Left lobe of liver (tissue), 2 donors: ENCODE results near the gene TMIGD3. TPM values are rescaled to one million over a fixed set of nuclear protein-coding genes. Genes with fewer than 3 reads are reported as not detected.

ENCODE experiments used
- ATAC-seq: fragments of 200-7000 bp; cut with Tn5 transposase; one replicate; pipeline ENCODE4 v1.9.1; 2020; ENCODE audit warnings: mild to moderate bottlenecking, moderate library complexity
- DNase-seq: peaks from one replicate; pipeline ENCODE4 v3.0.0-alpha.2; 2020; ENCODE audit warnings: low spot score
- total RNA-seq: library from RNA; stranded (reverse); gene quantifications from one replicate; pipeline ENCODE4 v1.2.1, GENCODE V29; 2021
- donor health status: DM: no; HTN: no; CAD: no; lungs with moderate emphysema.
- donor health status: DM: no; HTN: yes; CAD: no.

TMIGD3 gene
- total RNA-seq, 1 donor from 2014 or later = 7.8 TPM

DNA sequence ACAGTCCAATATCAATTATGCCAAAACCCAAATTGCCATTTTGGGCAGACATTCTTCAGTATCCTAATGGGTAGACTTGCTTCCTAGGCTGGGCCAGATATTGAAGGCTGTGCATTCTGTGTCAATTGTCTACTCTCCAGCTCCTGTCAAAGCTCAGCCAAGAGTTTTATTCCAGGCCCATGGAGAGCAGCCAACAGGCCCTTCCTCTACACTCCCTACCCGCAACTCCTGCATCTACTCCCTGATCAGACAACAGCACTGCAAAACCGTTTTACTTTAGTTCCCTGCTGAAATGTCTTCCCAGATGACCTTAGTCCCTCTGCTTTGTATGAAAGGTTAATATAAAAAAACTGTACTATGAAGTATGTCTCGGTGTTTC lies 6.6 kb upstream of the TMIGD3 start:
- no peak for DNase-seq
- ATAC-seq = peak; percentile 34

DNA sequence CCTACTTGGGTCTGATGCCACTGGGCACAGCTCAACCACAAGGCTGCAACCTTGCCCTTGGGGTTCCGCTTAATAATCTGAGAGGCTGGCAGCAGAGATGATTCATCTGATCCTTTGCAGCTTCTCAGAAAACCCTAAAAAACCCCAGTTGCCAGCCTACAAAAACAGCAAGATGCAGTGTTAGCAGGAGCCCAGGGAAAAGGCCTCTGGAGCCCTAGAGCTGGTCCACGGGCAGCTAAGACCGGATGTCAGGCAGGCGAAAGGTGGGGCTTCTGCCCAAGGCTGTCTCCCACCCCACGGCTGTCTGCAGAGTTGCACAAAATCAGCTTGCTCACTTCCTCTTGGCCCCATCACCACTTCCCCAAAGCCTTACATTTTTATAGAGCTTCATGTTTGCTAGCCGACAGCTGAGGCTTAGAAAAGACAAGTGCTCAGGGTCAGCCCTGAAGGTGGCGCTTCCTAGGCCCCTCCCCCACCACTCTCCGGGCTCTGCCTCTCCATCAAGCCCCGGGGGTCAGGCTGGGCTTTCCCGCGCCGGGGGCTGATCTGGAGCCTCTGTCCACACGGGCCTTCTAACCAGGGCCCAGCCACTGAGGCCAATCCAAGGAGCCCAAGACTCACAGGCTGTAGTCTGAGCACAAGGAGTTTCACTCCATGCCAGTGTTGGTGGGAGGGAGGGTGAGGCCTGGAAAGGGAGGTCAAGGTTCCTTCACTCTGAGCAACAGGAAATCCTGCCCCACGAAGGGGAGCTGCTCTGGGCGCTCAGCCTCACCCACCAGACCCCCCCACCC lies 4.2 kb upstream of the TMIGD3 start:
- ATAC-seq (peak; percentile 15), DNase-seq (no peak)

DNA sequence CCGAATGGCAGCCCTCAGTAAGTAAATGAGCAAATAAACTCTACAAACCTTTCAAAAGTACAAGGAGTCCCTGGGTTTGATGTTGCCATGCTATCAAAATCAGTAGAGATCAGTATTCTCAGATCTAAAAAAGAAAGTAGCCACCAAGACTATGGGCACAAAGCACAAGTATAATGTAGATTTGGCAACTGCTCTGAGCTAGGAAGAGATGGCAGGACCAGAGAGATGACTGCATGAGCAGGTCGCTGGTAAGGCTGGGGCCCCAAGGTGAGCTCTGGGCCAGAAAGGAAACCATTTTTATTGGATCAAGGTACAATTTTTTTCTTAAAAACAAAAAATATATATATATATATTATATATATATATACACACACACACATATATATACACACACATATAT lies 3.1 kb upstream of the TMIGD3 start:
- no peak for ATAC-seq

DNA sequence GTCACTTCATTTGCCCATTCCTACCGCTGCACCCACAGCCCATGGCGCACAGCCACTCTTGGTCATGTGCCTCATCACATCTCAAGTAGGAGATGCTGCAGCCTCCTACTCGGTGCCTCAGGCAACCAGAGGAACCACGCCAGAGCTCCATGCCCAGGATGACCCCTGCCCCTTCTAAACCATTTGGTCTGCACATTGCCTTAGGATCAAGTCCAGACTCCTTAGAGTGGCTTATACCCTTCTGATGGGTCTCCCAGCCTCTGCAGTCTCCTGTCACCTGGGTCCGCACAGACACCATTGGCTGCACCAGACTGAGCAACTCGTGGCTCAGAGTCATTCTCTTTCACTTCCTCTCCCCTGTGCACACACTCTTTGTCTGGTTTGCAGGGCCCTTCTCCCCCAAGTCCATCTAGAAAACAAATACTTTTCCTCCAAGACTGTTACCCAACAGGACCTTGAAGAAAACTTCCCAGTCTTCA lies 2.2 kb upstream of the TMIGD3 start:
- no peak for ATAC-seq
- DNase-seq = no peak

More for the DNA sequence above, 3.1 kb upstream of the TMIGD3 start:
- no peak for DNase-seq

DNA sequence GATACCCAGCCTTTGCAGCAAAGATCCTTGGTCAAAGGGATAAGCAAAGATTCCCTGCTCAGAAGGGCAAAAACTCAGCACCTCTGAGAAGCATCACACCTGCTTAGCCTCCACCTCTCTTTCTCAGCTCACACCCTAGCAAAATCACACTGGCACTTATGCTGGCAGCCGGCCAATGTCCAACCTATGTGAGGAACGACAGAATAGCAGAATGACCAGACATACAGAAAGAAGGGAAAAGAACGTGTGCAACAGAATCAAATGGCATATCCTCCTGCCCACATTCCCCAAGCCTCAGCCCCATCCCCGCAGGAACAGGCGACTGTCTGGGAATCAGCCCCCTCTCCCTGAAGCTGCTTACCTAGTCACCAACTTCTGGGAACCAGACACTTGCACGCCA lies 664 bp upstream of the TMIGD3 start:
- no peak for DNase-seq
- no peak for ATAC-seq

DNA sequence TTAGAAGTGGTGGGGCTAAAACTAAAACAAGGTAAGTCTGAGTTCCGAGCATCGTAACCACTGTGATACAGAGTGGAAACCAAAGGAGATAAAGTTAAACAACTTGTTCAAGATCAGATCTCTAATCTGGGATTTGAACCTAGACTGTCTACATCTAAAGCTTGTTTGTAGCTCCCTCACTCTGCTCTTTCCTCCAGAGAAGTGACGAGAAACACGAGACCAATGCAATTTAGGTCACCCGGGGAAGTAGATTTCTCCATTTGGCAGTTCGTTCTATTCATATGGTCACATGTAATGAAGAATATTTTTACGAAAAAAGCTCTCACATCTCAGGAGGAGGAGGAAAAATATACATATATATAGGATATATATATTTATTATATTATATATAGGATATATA lies 1.8 kb downstream of the TMIGD3 start:
- DNase-seq (no peak), ATAC-seq (no peak)

DNA sequence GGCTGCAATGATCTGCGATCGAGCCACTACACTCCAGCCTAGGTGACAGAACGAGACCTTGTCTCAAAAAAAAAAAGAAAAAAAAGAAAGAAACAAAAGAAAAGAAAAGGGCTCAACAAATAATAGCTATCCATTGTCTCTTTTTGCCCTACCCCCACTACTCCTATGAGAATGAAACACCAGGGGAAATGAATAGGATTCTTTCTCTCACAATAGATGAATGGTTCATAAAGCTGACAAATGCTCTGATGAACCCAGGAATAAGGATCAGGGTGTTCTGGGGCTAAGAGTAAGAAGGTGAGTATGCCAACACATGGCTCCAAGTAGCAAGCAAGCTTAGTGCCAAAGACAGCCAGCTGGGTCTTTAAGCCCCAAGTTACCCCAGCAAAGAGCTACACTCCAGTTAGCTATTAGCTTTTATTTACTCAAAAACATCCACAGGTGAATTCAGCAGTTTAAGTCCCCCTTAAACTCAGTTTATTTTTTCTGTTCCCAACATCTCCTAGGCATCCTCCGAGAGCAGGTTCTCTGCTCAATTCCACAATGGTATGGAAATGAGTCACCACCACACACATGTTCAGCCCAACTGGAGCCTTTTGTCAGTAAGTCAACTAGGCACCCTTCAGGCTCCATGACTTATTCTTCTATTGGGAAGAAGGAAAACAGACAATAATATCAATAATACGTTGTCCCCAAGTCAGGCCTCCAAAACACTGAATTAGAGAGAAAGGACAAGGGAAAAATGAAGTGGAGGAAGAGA lies 4.2 kb downstream of the TMIGD3 start:
- no peak for DNase-seq
- no peak for ATAC-seq

DNA sequence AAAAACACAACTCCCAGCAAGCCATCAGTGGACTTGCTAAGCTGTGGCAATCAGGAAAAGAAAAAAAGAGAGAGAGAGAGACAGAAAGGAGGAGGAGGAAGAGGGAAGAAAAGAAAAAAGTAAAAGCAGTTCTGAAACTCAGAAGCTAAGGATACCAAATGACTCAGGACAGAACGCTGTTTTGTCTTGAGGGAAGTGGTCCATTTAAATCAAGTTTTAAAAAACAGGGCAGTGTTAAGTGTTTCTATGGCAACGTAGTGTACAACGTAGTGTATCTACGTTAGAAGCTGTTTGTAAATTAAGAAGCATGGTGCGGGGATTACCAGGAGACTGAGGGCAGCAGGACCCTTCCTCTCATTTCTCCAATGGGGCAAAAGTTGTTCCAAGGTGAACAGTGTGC lies 5.8 kb downstream of the TMIGD3 start:
- ATAC-seq (no peak), DNase-seq (no peak)

DNA sequence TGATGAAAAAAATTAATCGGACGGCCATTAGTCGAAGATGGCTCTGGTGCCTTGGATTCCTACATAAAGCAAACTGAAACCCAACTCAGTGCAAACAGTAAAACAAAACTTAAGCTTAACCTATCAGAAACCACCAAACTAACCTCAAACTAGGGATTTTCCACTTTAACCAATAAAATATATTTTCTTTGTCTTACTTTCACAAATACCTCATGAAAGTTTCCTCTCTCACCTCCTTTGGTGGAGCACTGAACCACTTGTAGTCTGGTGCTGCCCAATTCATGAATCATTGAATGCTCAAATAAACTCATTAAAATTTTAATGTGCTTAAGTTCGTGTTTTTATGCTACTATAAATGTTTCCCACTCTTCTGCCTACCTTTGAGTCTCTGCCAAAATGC lies 7.0 kb downstream of the TMIGD3 start:
- DNase-seq (no peak), ATAC-seq (no peak)

DNA sequence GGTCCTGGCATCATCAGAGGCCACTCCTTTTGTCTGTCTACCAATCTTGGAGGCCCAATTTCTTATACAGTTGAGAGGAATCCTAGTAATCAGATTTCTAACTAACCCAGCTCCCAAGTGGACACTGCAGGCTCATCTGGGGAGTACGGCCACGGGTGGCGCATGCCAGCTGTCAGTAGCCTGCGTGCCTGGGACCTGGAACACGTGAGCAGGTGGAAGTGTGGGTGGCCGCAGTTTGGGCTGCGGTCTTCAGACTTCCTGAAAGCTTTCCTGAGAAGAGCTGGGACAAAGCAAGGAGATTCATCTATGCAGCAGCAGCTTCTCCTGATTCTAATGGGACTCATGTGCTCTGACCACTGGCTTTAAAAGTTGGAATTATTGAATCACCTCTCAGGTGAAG lies 12.4 kb downstream of the TMIGD3 start:
- ATAC-seq (no peak), DNase-seq (no peak)

DNA sequence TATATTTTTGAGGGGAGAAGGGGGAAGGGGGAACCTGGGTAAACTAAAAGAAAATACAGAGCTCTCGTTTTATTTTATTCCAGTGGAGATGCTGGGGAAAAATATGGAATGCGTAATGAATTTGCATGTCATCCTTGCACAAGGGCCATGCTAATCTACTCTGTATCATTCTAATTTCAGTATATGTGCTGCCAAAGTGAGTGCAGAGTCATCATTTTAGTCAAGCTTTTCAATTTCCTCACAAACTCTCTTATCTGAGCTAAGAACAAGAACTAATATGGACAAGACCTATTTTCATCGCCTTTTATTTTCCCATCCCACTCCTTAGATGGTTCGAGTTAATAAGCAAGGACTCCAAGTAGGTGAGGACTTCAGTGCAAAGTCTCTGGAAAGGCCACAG lies 13.2 kb downstream of the TMIGD3 start:
- ATAC-seq (no peak), DNase-seq (no peak)

DNA sequence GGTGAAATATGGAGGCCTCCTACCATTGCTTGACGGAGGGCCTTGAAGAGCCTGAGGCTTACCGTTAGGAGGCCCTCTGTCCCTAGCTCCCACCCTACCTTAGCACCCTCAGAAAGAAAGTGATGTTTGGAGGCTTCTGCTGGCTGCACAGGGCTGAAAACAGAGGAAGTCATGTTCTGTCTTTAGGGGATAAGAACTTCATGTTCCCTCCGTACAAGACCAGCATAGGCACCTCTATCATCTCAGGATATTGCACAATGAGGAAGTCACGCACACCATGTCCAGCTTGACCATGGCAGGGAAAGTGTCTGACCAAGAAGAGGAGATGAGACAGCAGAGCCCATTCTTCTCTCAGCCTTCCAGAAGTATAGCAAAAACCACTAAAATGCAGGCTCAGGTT lies 13.8 kb downstream of the TMIGD3 start:
- DNase-seq = no peak
- peak; percentile 75 for ATAC-seq

DNA sequence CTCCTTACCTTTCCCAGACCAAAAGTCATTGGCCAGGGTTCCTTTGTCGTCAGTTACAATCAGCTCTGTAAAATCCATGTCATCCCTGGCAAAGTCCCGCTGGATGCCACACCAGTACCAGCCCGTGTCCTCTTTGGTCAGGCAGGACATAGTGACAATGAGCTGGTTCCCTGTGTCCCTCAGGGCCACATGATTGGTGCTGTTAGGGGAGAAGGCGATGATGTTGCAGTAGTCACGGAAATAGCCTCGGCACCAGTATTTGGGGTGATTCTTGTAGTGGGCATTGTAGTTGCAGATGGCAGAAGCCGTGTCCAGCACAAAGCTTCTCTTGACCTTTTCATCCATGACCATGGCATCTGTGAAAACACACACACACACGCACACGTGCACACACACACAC lies 14.8 kb downstream of the TMIGD3 start:
- ATAC-seq (peak; percentile 24), DNase-seq (no peak)

DNA sequence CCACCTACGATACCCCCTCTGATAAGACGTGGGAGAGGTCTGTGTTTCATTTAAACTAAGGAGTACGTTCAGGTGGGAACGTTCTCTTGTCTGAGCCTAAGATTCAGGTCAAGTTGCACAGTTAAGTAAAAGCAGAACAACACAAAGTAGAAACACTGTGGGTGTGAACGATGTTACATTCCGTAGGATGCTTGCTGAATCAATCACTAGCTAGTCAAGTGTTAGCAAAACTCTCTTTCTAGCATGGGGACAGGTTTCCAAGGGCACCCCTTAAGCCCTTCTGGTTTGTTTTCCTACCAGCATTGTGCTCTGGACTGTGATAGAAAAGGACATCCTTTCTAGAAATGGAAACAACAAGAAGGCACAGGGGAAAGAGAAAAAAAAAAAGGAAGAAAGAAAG lies 16.3 kb downstream of the TMIGD3 start:
- no peak for DNase-seq
- no peak for ATAC-seq

DNA sequence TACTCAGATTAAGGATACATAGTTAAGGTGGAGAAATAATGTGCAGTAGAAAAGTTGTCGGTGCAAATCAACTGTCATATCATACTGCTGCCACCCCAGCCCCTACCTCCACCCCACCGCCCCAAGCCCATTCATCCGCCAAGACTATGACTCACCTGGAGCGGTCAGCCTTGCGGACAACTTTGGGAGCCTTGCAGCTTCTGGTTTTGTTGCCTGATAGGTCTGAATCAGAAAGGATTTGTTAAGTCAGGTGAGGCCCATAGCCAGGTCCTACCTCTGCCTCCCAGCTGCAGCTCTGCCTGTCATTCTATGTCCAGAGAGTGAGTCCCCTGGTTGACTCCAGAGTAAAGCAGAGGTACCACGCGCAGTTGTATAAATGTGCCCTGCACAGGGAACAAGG lies 17.0 kb downstream of the TMIGD3 start:
- no peak for DNase-seq
- no peak for ATAC-seq

DNA sequence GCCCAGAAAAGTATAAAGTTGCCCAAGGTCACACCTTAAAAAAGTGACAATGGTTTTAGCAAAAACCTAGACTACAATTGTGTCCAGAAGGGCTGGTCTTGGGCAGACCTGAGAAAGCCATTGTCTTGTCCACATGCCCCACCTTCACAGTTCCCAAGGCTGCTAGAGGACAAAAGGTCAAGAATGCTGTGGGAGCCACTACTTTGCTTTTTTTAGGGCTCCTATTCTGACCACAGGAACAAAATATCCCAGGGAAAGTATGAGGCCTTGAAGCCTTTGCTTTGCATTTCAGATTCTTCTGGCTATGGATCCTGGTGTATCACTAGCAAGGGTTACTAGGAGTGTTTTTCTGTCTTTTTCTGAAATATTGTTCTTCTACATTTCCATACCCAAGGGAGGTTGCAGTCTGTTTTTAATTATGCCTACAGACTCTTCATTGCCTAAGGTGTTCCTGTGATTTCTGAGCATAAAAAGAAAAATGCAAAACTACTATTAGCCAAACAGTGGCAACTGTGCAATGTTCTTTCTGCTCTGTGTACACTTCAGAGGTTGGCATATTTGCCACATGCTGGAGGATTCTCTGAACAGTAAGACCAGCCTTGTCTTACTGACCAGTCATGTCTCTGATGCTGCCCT lies 18.9 kb downstream of the TMIGD3 start:
- no peak for DNase-seq

DNA sequence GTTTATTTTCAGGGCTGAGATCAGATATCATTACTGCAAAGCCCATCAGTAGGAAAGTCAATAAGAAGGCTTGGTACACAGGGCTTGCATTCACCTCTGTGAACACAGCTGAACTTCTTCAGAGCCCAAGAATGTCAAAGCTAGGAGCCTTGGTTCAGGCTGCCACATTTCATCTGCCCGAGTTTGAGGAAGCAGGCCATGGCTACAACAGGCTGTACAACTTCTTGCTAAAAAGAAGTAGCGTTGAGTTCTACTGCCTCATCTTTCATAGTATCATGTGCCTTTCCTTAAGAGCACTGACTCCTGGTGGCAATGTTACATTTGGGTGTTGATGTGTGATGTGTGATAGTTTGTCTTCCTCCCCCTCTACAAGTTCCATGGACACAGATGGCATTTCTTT lies 19.6 kb downstream of the TMIGD3 start:
- ATAC-seq (no peak), DNase-seq (no peak)

More for the DNA sequence above, 18.9 kb downstream of the TMIGD3 start:
- no peak for ATAC-seq

DNA sequence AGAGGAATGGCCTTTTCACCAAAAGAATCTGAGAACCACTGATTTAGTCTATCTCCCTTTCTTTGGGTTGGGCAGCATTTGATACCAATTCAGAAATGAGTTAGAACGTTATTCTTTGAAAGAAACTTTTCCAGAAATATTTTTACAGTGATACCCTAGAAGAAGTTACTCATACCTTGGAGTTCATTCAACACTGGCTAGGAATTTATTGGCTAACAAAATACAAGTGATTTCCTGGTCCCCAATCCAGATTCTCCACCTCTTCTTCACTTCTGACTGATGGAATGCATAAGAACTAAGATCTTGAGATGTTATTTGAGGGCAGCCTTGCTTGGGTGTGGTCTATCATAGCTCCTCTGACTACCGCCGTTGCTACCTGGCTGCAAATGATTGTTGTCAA lies 20.3 kb downstream of the TMIGD3 start:
- no peak for DNase-seq
- no peak for ATAC-seq

DNA sequence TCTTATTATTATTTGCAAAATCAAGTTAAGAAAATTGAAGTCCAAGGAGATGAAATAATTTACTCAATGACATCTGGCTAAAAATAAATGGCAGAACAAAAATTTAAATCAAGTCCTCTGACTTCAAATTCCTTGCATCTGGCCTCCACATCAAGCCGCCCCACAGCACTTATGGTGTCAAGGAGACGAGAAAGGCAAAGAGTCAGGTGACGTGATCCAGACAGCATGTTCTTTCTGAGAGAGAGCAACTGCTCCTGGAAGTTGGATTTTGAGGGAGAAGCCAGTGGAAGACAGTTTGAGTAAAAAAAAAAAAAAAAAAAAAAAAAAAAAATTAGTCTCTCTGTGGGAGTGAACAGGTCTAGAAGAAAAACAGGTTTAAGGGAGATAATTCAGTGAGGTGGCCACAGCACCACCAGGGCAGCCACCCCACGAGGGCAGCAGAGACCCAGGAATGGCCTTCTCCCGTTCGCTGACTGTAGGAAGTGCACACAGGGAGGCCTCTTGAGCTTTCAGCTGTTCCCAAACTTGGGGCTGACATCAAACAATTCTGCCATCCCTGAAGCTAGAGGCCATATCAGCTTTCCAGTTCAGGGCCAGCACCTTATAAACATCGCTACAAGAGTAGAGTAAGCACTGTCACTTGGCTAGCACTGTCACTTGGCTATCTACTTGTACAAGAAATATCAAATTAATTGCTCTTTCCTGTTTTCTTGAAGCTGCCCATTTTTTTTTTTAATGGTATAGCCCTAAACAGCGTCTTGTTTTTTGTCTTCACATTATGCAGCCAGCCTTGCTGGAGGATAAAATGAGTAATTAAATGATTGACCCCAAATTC lies 21.8 kb downstream of the TMIGD3 start:
- ATAC-seq (peak; percentile 99), DNase-seq (peak; percentile 76)

DNA sequence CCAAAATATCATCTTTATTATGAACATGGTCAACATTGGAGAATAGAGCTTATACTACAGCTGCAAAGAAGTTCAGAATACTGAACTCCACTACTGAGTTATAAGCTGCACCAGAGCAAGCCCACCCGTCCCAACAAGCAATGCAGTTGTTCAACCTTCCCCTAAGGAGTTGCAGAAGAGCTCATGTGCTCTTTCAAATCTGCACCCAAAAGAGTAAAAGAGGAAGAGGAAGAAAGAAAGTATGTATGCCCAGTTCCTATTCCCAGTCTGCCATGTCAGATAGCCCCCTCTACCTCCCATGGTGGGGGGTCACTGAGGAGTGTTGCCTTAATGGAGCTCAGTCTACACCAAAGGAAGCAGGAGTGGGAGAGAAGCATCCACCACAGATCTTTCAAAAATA lies 22.8 kb downstream of the TMIGD3 start:
- no peak for ATAC-seq
- DNase-seq = no peak

DNA sequence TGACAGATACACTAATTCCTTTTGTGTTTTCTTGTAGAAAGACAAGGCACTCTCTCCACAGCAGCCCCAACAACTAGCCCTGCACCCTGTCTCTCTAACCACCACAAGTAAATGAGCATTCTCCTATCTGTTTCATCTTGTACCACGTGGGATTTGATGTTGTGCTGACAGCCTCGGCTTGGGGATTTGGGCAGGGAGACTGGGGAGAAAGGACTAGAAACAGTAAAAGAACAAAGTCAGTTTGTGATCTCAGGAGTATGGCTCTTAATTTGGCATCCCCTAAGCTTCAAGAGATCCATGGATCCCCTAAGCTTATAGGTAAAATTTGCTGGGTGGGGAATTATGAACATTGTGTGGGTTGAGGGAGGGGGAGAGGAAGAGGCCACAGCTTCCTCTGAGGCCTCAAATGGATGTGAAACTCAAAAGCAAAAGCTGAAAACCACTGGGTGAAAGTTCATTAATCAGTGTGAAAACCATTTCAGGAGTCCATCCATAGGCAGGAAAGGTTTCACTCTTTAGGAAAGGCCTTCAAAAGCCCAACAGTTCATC lies 26.6 kb downstream of the TMIGD3 start:
- DNase-seq = no peak
- ATAC-seq = no peak
